ENCODE results near the gene OR1E2.
"Not testable (repeated sequence)": the region's sequence is repeated elsewhere in the genome, so short reads cannot be mapped to it uniquely, and the experiment has no call there.

OR1E2 gene, protein sequence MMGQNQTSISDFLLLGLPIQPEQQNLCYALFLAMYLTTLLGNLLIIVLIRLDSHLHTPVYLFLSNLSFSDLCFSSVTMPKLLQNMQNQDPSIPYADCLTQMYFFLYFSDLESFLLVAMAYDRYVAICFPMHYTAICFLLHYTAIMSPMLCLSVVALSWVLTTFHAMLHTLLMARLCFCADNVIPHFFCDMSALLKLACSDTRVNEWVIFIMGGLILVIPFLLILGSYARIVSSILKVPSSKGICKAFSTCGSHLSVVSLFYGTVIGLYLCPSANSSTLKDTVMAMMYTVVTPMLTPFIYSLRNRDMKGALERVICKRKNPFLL

GRCh38 chr17:3433741-3434140 lies at the start of gene OR1E2:
Gene OR1E2 (minus strand): TSS chr17:3433841. CDS start chr17:3433841, 0 bp downstream.
- DNase-seq, result no peak

GRCh38 chr17:3482852-3483251 lies 49.2 kb upstream of the OR1E2 start:
- no peak for DNase-seq

DNA sequence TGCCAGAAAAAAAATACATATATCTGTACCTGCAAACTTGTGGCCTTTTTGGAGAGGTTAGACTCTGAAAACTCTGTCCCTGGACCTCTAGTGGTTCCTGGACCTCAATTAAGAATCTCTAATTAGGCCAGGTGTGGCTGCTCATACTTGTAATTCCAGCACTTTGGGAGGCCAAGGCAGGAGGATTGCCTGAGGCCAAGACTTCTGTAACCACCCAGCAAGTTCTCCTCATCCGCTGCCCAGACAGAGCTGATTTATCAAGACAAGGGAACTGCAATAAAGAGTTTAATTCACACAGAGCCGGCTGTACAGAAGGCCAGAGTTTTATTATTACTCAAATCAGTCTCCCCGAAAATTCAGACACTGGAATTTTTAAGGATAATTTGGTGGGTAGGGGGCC lies 46.3 kb upstream of the OR1E2 start:
- DNase-seq, result no peak

DNA sequence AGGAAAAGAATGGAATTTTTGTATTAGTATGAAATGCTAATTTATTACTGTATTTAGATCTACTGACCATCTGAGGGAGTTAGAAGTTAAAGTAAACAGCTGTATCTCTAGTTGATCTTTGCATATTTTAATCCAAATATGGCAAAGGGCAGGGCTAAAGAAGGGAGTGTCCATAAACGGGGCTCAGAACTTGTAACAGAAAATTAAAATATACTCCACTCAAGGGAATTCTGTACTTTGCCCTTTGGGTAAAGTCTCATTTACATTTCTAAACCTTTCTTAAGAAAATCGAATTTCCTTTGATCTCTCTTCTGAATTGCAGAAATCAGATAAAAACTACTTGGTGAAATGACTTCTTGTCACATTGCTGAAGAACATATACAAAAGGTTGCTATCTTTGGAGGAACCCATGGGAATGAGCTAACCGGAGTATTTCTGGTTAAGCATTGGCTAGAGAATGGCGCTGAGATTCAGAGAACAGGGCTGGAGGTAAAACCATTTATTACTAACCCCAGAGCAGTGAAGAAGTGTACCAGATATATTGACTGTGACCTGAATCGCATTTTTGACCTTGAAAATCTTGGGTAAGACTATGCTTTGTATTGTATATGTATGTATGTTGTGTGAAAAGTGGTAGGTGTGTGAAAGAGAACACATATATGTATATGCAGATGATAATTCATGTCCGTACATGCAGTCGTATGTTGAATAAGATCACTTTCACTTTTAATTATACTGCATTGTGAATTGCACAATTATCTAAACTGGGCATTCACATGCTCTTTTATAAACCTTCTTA lies 42.4 kb upstream of the OR1E2 start, which contains the start of gene ASPA:
TSS of gene ASPA (plus strand) at position 186 of the 799 bp plus-strand sequence. CDS start at position 349, 163 bp downstream.
- no peak for DNase-seq

- no peak for DNase-seq
Measured at GRCh38 chr17:3475251-3475685, 41.6 kb upstream of the OR1E2 start.

GRCh38 chr17:3474212-3474611 lies 40.6 kb upstream of the OR1E2 start:
- DNase-seq, result peak; percentile 41

DNA sequence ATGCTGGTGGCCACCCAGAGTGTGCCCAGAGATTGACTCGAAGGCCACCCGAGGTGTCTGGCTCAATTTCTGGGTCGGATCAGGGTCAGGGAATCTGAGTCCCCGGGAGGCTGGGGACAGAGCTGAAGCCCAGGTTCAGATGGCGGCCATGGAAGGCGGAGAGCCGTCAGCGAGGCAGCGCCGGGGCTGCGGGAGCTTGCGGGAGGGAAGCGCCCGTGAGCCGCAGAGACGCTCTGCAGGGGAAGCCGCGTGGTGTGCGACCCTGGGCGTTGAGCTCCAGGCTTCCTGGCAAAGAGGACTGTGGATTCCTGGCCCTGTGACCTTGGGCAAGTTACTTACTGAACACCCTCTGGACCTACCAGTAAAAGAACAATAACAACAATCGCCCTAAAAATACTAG lies 38.5 kb upstream of the OR1E2 start:
- no peak for DNase-seq

DNA sequence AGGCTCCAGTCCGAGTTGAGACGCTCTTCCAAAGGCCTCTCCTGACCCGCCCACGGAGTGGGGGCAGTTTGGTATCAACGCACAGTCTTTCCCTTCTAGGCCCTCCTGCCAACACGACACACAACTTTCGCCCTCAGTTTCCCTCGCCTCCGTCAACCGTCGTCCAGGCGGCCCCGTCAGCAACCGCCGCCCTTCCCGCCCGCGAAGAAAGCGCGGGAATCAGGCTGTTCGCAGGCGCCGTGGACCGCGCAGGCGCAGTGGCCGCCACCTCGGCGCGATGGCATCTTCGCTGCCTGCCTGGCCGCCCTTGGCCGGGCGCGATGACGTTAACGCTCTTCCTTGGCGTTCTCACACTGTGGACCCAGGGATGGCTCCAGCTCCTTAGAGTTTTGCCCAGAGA lies 38.0 kb upstream of the OR1E2 start, which contains the start of gene SPATA22:
TSS of gene SPATA22 (minus strand) at position 221 of the 400 bp plus-strand sequence. CDS start 2,494 bp downstream, outside the sequence.
- no peak for DNase-seq

GRCh38 chr17:3469529-3469928 lies 35.9 kb upstream of the OR1E2 start:
- DNase-seq, result no peak

- not testable (repeated sequence) for DNase-seq
Measured at GRCh38 chr17:3466355-3466754, 32.7 kb upstream of the OR1E2 start.

- no peak for DNase-seq
Measured at GRCh38 chr17:3448059-3448665, 14.5 kb upstream of the OR1E2 start.

- DNase-seq, result no peak
Measured at GRCh38 chr17:3447625-3448024, 14.0 kb upstream of the OR1E2 start.

- no peak for DNase-seq
Measured at GRCh38 chr17:3440451-3440850, 6.8 kb upstream of the OR1E2 start.

DNA sequence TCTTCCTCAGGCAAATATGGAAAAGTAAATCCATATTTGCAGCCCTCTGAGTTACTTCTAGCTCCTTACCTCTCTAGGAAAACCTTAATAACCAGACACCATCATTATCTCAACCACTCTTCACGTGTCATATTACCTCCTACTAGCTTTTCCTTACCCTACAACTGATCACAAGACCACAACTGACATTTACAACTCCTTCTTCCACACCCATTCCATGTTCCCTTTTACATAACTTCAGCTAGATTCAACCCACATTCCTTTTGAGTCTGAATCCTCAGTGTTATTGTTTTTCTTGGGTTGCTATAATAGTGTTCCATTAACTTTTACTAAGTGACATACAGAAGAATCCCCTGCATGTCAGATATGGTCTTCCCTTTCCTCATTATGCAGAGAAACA lies 4.7 kb upstream of the OR1E2 start:
- no peak for DNase-seq

DNA sequence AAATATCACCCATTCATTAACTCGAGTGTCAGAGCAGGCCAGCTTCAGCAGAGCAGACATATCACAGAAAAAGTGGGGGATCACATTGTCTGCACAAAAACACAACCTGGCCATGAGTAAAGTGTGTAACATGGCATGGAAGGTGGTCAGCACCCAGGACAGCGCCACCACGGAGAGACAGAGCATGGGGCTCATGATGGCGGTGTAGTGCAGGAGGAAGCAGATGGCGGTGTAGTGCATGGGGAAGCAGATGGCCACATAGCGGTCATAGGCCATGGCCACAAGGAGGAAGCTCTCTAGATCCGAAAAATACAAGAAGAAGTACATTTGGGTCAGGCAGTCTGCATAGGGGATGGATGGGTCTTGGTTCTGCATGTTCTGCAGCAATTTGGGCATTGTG lies 426 bp downstream of the OR1E2 start:
- DNase-seq, result peak; percentile 43

- DNase-seq, result no peak
Measured at GRCh38 chr17:3418222-3418621, 15.4 kb downstream of the OR1E2 start.

- no peak for DNase-seq
Measured at GRCh38 chr17:3415610-3416009, 18.0 kb downstream of the OR1E2 start.

GRCh38 chr17:3412216-3412615 lies 21.4 kb downstream of the OR1E2 start:
- DNase-seq, result not testable (repeated sequence)

GRCh38 chr17:3411070-3411469 lies 22.6 kb downstream of the OR1E2 start, which contains the start of gene OR3A3:
Gene OR3A3 (plus strand): TSS chr17:3411370.
- DNase-seq, result no peak

DNA sequence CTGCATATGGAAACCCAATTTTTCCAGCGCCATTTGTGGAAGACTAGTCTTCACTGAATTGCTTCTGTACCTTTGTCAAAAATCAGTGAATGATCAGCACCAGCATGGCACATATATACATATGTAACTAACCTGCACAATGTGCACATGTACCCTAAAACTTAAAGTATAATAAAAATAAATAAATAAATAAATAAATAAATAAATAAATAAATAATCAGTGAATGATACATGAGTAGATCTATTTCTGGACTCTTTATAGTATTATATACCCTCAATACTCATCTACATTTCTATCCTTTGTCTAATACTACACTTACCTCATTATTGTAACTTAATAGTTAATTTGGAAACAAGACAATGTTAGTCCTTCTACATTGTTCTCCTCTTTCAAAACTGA lies 29.8 kb downstream of the OR1E2 start:
- not testable (repeated sequence) for DNase-seq

DNA sequence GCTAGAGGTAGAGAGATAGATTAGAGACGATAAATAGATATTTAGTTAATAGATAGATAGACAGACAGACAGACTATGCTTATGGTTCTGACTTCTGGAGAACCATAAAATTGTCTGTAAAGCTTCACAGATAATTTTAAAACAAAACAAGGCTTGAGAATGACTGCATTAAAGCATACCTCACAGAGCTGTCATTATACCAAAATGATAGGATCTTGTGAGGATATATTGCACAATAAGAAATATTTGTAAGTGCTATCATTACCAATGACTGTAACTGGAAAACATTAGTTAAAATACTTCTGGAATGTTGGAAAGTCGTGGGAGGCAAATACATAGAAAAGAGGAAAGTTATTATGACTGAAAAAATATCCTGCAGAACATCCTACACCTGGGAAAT lies 31.9 kb downstream of the OR1E2 start:
- DNase-seq, result no peak

- peak; percentile 18 for DNase-seq
Measured at GRCh38 chr17:3400055-3400454, 33.6 kb downstream of the OR1E2 start.

GRCh38 chr17:3398310-3398709 lies 35.3 kb downstream of the OR1E2 start, which contains the start of gene OR1E1:
Gene OR1E1 (minus strand): TSS chr17:3398410. CDS start chr17:3398410, 0 bp downstream.
- DNase-seq, result no peak

Measured in RPMI8226 (cell line).